ENCODE results near the gene ZNF48. TPM values are rescaled to one million over a fixed set of nuclear protein-coding genes. Genes with fewer than 3 reads are reported as not detected.

Gene ZNF48
- total RNA-seq, 1 donor from 2014 or later = 6.1 TPM

- no peak for ATAC-seq
- no peak for DNase-seq
- no peaks in the 10 kb centered on the region for H3K27me3 ChIP-seq
- H3K4me1 ChIP-seq = peaks cover 12% of the 10 kb centered on the region
- no peak for TF ChIP-seq CTCF (IDR thresholded peaks at IDR 0.05)
- H3K9me3 ChIP-seq = no peaks in the 10 kb centered on the region
- intact Hi-C loops (cut with DNase I) = no loop called here
- no peak overlapping the region for H3K4me3 ChIP-seq
- no peak overlapping the region for H3K27ac ChIP-seq
- no peaks in the 10 kb centered on the region for H3K36me3 ChIP-seq
These were observed 53.9 kb downstream of the ZNF48 start for GRCh38 chr16:30449116-30449435.

Other genes with a start within 250 kb of the ZNF48 start
- gene CORO1A, start 211.8 kb upstream of the ZNF48 start, total RNA-seq = 70.0 TPM
- gene BOLA2B, start 201.8 kb upstream of the ZNF48 start, total RNA-seq = 59.3 TPM
- gene SLX1A, start 201.5 kb upstream of the ZNF48 start, total RNA-seq = 49.4 TPM
- gene SULT1A3, start 196.2 kb upstream of the ZNF48 start, total RNA-seq = 10.6 TPM
- 19.9 TPM for gene NPIPB13, start 146.9 kb upstream of the ZNF48 start, total RNA-seq
- 51.5 TPM for gene CD2BP2, start 40.1 kb upstream of the ZNF48 start, total RNA-seq
- 36.0 TPM for gene TBC1D10B, start 24.9 kb upstream of the ZNF48 start, total RNA-seq
- gene MYL11, start 20.6 kb upstream of the ZNF48 start, total RNA-seq = not detected
- 8.6 TPM for gene SEPTIN1, start 12.9 kb upstream of the ZNF48 start, total RNA-seq
- 4.5 TPM for gene ZNF771, start 12.2 kb downstream of the ZNF48 start, total RNA-seq
- 17.9 TPM for gene DCTPP1, start 34.6 kb downstream of the ZNF48 start, total RNA-seq
- 54.9 TPM for gene SEPHS2, start 50.5 kb downstream of the ZNF48 start, total RNA-seq
- gene ITGAL, start 77.3 kb downstream of the ZNF48 start, total RNA-seq = 62.8 TPM
- gene ZNF768, start 131.1 kb downstream of the ZNF48 start, total RNA-seq = 25.8 TPM
- 11.5 TPM for gene ZNF747, start 139.4 kb downstream of the ZNF48 start, total RNA-seq
- gene ZNF764, start 163.0 kb downstream of the ZNF48 start, total RNA-seq = 10.6 TPM
- 13.1 TPM for gene ZNF688, start 176.3 kb downstream of the ZNF48 start, total RNA-seq
- 16.3 TPM for gene ZNF785, start 190.3 kb downstream of the ZNF48 start, total RNA-seq
- gene ZNF689, start 215.0 kb downstream of the ZNF48 start, total RNA-seq = 7.2 TPM